NB4 (cell line): Measurements from ENCODE around the gene RBM20.
A peak's percentile ranks its signal among the peaks of the same experiment; 100 is the strongest.

Experiments used
- DNase-seq: peaks from one replicate; pipeline ENCODE4 v3.0.0; 2010; ENCODE audit warnings: low read depth
- H3K4me3 ChIP-seq: one replicate; pipeline ENCODE4 v1.5.1; 2011; ENCODE audit warnings: mild to moderate bottlenecking, low read depth, low read length, moderate library complexity
- CTCF ChIP-seq: IDR thresholded peaks from one replicate; pipeline ENCODE4 v1.5.1; 2012; ENCODE audit warnings: low read depth, low read length
- MAX ChIP-seq: IDR thresholded peaks from 2 replicates; pipeline ENCODE4 v1.6.1; 2011; ENCODE audit warnings: low read depth, low read length
- MYC ChIP-seq: IDR thresholded peaks from 2 replicates; pipeline ENCODE4 v1.6.1; 2011; ENCODE audit warnings: low read depth, low read length
- POLR2A ChIP-seq: IDR thresholded peaks from 2 replicates; pipeline ENCODE4 v1.6.1; 2011; ENCODE audit warnings: mild to moderate bottlenecking; ENCODE audit not compliant: insufficient read length; ENCODE audit errors: extremely low read depth

The RBM20 gene

GRCh38 chr10:110829721-110830410, 185.7 kb downstream of the RBM20 start:
- DNase-seq: no peak
- TF ChIP-seq POLR2A: no peak
- TF ChIP-seq CTCF: no peak
- TF ChIP-seq MYC: no peak
- TF ChIP-seq MAX: no peak
- no peak overlapping the region for H3K4me3 ChIP-seq

GRCh38 chr10:110833234-110833940, 189.3 kb downstream of the RBM20 start:
- TF ChIP-seq POLR2A (no peak), MAX (no peak), MYC (no peak), CTCF (no peak)
- no peak overlapping the region for H3K4me3 ChIP-seq
- DNase-seq: no peak

- TF ChIP-seq MYC: no peak
- no peak for TF ChIP-seq POLR2A
- TF ChIP-seq CTCF: no peak
- H3K4me3 ChIP-seq: no peak overlapping the region
- no peak for DNase-seq
Measured at GRCh38 chr10:110833941-110834628, 189.9 kb downstream of the RBM20 start.

GRCh38 chr10:110834629-110835301, 190.6 kb downstream of the RBM20 start:
- TF ChIP-seq MYC (no peak), MAX (peak; percentile 50)
- peak; percentile 60 for DNase-seq
- H3K4me3 ChIP-seq: no peak overlapping the region

- TF ChIP-seq MAX (no peak), POLR2A (no peak), MYC (no peak), CTCF (no peak)
- no peak for DNase-seq
Measured at GRCh38 chr10:110835841-110836240, 191.7 kb downstream of the RBM20 start.

GRCh38 chr10:110836706-110837105, 192.6 kb downstream of the RBM20 start:
- H3K4me3 ChIP-seq: no peak overlapping the region
- no peak for DNase-seq
- TF ChIP-seq MAX: no peak

More at GRCh38 chr10:110835841-110836240, 191.7 kb downstream of the RBM20 start:
- H3K4me3 ChIP-seq: no peak overlapping the region
